Articular chondrocyte of knee joint (primary cell): ENCODE results near the gene FAM78B. TPM values are rescaled to one million over a fixed set of nuclear protein-coding genes. Genes with fewer than 3 reads are reported as not detected.

ENCODE experiments used
- small RNA-seq: library from RNA; depleted of rRNA; stranded (forward); fragments of <200 nt; gene quantifications from one replicate; pipeline ENCODE3, GENCODE V24; 2012
- total RNA-seq: library from RNA; depleted of rRNA; stranded (reverse); fragments of >200 nt; gene quantifications from 2 replicates; pipeline ENCODE4 v1.2.3, GENCODE V29; 2012

The FAM78B gene, protein sequence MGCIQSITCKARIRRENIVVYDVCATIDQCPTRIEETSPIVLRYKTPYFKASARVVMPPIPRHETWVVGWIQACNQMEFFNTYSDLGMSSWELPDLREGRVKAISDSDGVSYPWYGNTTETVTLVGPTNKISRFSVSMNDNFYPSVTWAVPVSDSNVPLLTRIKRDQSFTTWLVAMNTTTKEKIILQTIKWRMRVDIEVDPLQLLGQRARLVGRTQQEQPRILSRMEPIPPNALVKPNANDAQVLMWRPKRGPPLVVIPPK
- 0.26 and 0.32 TPM in 2 replicates for total RNA-seq

GRCh38 chr1:166166698-166167571, at the start of gene FAM78B:
Gene FAM78B (minus strand): TSS chr1:166167001. CDS start chr1:166166248, 753 bp downstream.

Small RNAs within 50 kb of the gene (small RNA-seq; reads per million reads assigned to genes)
- gene MIR921 (not detected), gene RNA5SP64 (not detected)
